DND-41 (cell line): ENCODE measurements around the gene RAB30.

ENCODE experiments used
- ATAC-seq: fragments of 200-7000 bp; cut with Tn5 transposase; 3 replicates; pipeline ENCODE4 v1.9.1; 2021; ENCODE audit warnings: low read depth; ENCODE audit not compliant: insufficient read depth
- DNase-seq: peaks from one replicate; pipeline ENCODE4 v3.0.0-alpha.2; 2020
- H2AFZ ChIP-seq: 2 replicates; pipeline ENCODE4 v1.6.0; 2012; ENCODE audit warnings: low read depth, low read length
- H3K27ac ChIP-seq: 2 replicates; pipeline ENCODE4 v1.5.1; 2012; ENCODE audit warnings: low read length, inconsistent platforms
- H3K27me3 ChIP-seq: fragments of 200-600 bp; sonication (generic); 2 replicates; pipeline ENCODE4 v1.6.0; 2012; ENCODE audit warnings: low read length, mild to moderate bottlenecking, inconsistent platforms; ENCODE audit not compliant: insufficient read depth, poor library complexity
- H3K36me3 ChIP-seq: 2 replicates; pipeline ENCODE4 v1.5.1; 2012; ENCODE audit warnings: low read length, inconsistent platforms; ENCODE audit not compliant: insufficient read depth
- H3K4me1 ChIP-seq: 2 replicates; pipeline ENCODE4 v1.5.1; 2012; ENCODE audit warnings: mild to moderate bottlenecking, low read length; ENCODE audit not compliant: insufficient read depth
- H3K4me2 ChIP-seq: 2 replicates; pipeline ENCODE4 v1.6.0; 2012; ENCODE audit warnings: mild to moderate bottlenecking, moderate library complexity, low read length, inconsistent platforms; ENCODE audit not compliant: insufficient read depth
- H3K4me3 ChIP-seq, 2 experiments: fragments of 200-600 bp in 1 of 2; shearing (Covaris generic) in 1 of 2; 2 replicates each; pipeline ENCODE4 v1.5.1; 2012 to 2016; ENCODE audit warnings: inconsistent platforms in 2 of 2, low read length in 2 of 2, mild to moderate bottlenecking in 2 of 2, low read depth in 1 of 2, moderate library complexity in 1 of 2
- H3K79me2 ChIP-seq: 2 replicates; pipeline ENCODE4 v1.6.0; 2012; ENCODE audit warnings: low read length, inconsistent platforms; ENCODE audit not compliant: insufficient read depth
- H3K9ac ChIP-seq: 2 replicates; pipeline ENCODE4 v1.6.0; 2012; ENCODE audit warnings: low read depth, mild to moderate bottlenecking, inconsistent platforms, low read length, moderate library complexity
- H3K9me3 ChIP-seq: 2 replicates; pipeline ENCODE4 v1.5.1; 2012; ENCODE audit warnings: low read length, moderate library complexity, mild to moderate bottlenecking, inconsistent platforms; ENCODE audit not compliant: insufficient read depth, severe bottlenecking
- H4K20me1 ChIP-seq: 2 replicates; pipeline ENCODE4 v1.6.0; 2012; ENCODE audit warnings: low read length; ENCODE audit not compliant: insufficient read depth
- CTCF ChIP-seq: IDR thresholded peaks from 2 replicates; pipeline ENCODE4 v1.5.1; 2012; ENCODE audit warnings: borderline replicate concordance, low read length, moderate library complexity, mild to moderate bottlenecking; ENCODE audit not compliant: poor library complexity, severe bottlenecking; ENCODE audit errors: extremely low read depth
- EZH2 ChIP-seq: IDR thresholded peaks from 3 replicates; pipeline ENCODE4 v1.6.1; 2012; ENCODE audit warnings: borderline replicate concordance, low read depth, mild to moderate bottlenecking, moderate library complexity, low read length, inconsistent platforms; ENCODE audit not compliant: severe bottlenecking

Gene RAB30

GRCh38 chr11:83026229-83026628 lies 45.5 kb downstream of the RAB30 start:
- no peaks in the 10 kb centered on the region for H3K36me3 ChIP-seq

GRCh38 chr11:83025267-83025704 lies 46.4 kb downstream of the RAB30 start:
- no peak overlapping the region for H3K4me3 ChIP-seq
- H3K9me3 ChIP-seq: no peaks in the 10 kb centered on the region
- H3K9ac ChIP-seq: no peak overlapping the region
- H3K4me1 ChIP-seq: peaks cover 8% of the 10 kb centered on the region
- H3K4me2 ChIP-seq: no peak overlapping the region
- TF ChIP-seq EZH2: no peak
- no peaks in the 10 kb centered on the region for H3K36me3 ChIP-seq
- DNase-seq (no peak), ATAC-seq (no peak)
- no peaks in the 10 kb centered on the region for H3K79me2 ChIP-seq
- no peak overlapping the region for H3K27ac ChIP-seq
- no peak overlapping the region for H2AFZ ChIP-seq
- no peaks in the 10 kb centered on the region; the same call in 1 of the 2 replicates for H4K20me1 ChIP-seq
- no peaks in the 10 kb centered on the region for H3K27me3 ChIP-seq

More at GRCh38 chr11:83026229-83026628, 45.5 kb downstream of the RAB30 start:
- no peak overlapping the region for H3K9ac ChIP-seq
- no peak for ATAC-seq
- H4K20me1 ChIP-seq: no peaks in the 10 kb centered on the region; the same call in 1 of the 2 replicates
- no peak overlapping the region for H3K4me2 ChIP-seq
- H2AFZ ChIP-seq: no peak overlapping the region
- no peak overlapping the region for H3K4me3 ChIP-seq
- H3K27me3 ChIP-seq: no peaks in the 10 kb centered on the region
- TF ChIP-seq CTCF: no peak
- no peak for TF ChIP-seq EZH2
- no peaks in the 10 kb centered on the region for H3K79me2 ChIP-seq
- peaks cover 8% of the 10 kb centered on the region for H3K4me1 ChIP-seq
- H3K27ac ChIP-seq: no peak overlapping the region
- no peak for DNase-seq
- H3K9me3 ChIP-seq: no peaks in the 10 kb centered on the region

- H3K4me3 ChIP-seq: no peak overlapping the region
- no peak overlapping the region for H2AFZ ChIP-seq
- no peak overlapping the region for H3K9ac ChIP-seq
- no peaks in the 10 kb centered on the region for H3K36me3 ChIP-seq
- peaks cover 8% of the 10 kb centered on the region for H3K4me1 ChIP-seq
- ATAC-seq (peak; percentile 69), DNase-seq (no peak)
- H3K4me2 ChIP-seq: no peak overlapping the region
- no peaks in the 10 kb centered on the region; the same call in 1 of the 2 replicates for H4K20me1 ChIP-seq
- TF ChIP-seq CTCF (no peak), EZH2 (no peak)
- H3K9me3 ChIP-seq: no peaks in the 10 kb centered on the region
- no peaks in the 10 kb centered on the region for H3K79me2 ChIP-seq
- no peaks in the 10 kb centered on the region for H3K27me3 ChIP-seq
- H3K27ac ChIP-seq: no peak overlapping the region
Observed at GRCh38 chr11:83024270-83024854, 47.3 kb downstream of the RAB30 start.

- TF ChIP-seq CTCF (no peak), EZH2 (no peak)
- no peak for ATAC-seq
- H3K27ac ChIP-seq: no peak overlapping the region
- no peak overlapping the region for H3K4me3 ChIP-seq
- no peak overlapping the region for H3K4me2 ChIP-seq
- peaks cover 8% of the 10 kb centered on the region for H3K4me1 ChIP-seq
- no peaks in the 10 kb centered on the region for H3K27me3 ChIP-seq
- H3K9me3 ChIP-seq: no peaks in the 10 kb centered on the region
- no peak overlapping the region for H3K9ac ChIP-seq
- no peaks in the 10 kb centered on the region for H3K79me2 ChIP-seq
- no peaks in the 10 kb centered on the region for H4K20me1 ChIP-seq
- H2AFZ ChIP-seq: no peak overlapping the region
- H3K36me3 ChIP-seq: no peaks in the 10 kb centered on the region
- no peak for DNase-seq
Observed at GRCh38 chr11:83023410-83023809, 48.3 kb downstream of the RAB30 start.
